Measurements from ENCODE around the gene CABP7.

CABP7 gene

GRCh38 chr22:29758959-29759358, 39.2 kb downstream of the CABP7 start:
- Histone ChIP-seq H4K20me1 (ENCODE audit: insufficient read depth, low read length) (0 out of 2 replicates have a peak, but pooled peaks cover 3% of the 10 kb centered on the region), H3K9me3 (ENCODE audit: insufficient read depth, low read length, severe bottlenecking) (no peaks in the 10 kb centered on the region), H3K9ac (ENCODE audit: low read depth, low read length) (no peak overlapping the region), H3K4me1 (ENCODE audit: insufficient read depth, low read length) (peaks cover 2% of the 10 kb centered on the region), H3K27me3 (ENCODE audit: insufficient read depth, low read length, poor library complexity) (no peaks in the 10 kb centered on the region), H3K27ac (ENCODE audit: low read length) (no peak overlapping the region), H3K36me3 (ENCODE audit: insufficient read depth, low read length) (no peaks in the 10 kb centered on the region), H3K79me2 (ENCODE audit: insufficient read depth, low read length) (0 out of 2 replicates have a peak, but pooled peaks cover 6% of the 10 kb centered on the region), H3K4me3 (ENCODE audit: low read depth in 1 of 2, low read length in 2 of 2) (no peak overlapping the region), H3K4me2 (ENCODE audit: insufficient read depth, low read length) (no peak overlapping the region), H2AFZ (ENCODE audit: low read depth, low read length) (no peak overlapping the region)
- TF ChIP-seq EZH2 (IDR thresholded peaks at IDR 0.05; ENCODE audit: borderline replicate concordance, low read depth, low read length, severe bottlenecking) = no peak
- TF ChIP-seq CTCF (IDR thresholded peaks at IDR 0.05; ENCODE audit: borderline replicate concordance, extremely low read depth, low read length, poor library complexity, severe bottlenecking) = no peak
- DNase-seq (no peak), ATAC-seq (ENCODE audit: insufficient read depth, low read depth) (no peak)

- Histone ChIP-seq H2AFZ (ENCODE audit: low read depth, low read length) (no peak overlapping the region), H3K4me2 (ENCODE audit: insufficient read depth, low read length) (no peak overlapping the region), H4K20me1 (ENCODE audit: insufficient read depth, low read length) (no peaks in the 10 kb centered on the region), H3K36me3 (ENCODE audit: insufficient read depth, low read length) (peaks cover under 1% of the 10 kb centered on the region; the same call in 1 of the 2 replicates), H3K27me3 (ENCODE audit: insufficient read depth, low read length, poor library complexity) (no peaks in the 10 kb centered on the region), H3K27ac (ENCODE audit: low read length) (no peak overlapping the region), H3K4me3 (ENCODE audit: low read depth in 1 of 2, low read length in 2 of 2) (no peak overlapping the region), H3K9me3 (ENCODE audit: insufficient read depth, low read length, severe bottlenecking) (no peaks in the 10 kb centered on the region), H3K4me1 (ENCODE audit: insufficient read depth, low read length) (peaks cover 27% of the 10 kb centered on the region), H3K79me2 (ENCODE audit: insufficient read depth, low read length) (peaks cover 32% of the 10 kb centered on the region), H3K9ac (ENCODE audit: low read depth, low read length) (no peak overlapping the region)
- no peak for ATAC-seq (ENCODE audit: insufficient read depth, low read depth)
- DNase-seq = no peak
- TF ChIP-seq CTCF (IDR thresholded peaks at IDR 0.05; ENCODE audit: borderline replicate concordance, extremely low read depth, low read length, poor library complexity, severe bottlenecking) = no peak
- no peak for TF ChIP-seq EZH2 (IDR thresholded peaks at IDR 0.05; ENCODE audit: borderline replicate concordance, low read depth, low read length, severe bottlenecking)
Measured at GRCh38 chr22:29762263-29762662, 42.5 kb downstream of the CABP7 start.

- peak overlapping the region; percentile 88 to 91 for H3K4me3 ChIP-seq (ENCODE audit: low read depth in 1 of 2, low read length in 2 of 2)
- H3K9ac ChIP-seq (ENCODE audit: low read depth, low read length) = peak overlapping the region; percentile 79
- no peaks in the 10 kb centered on the region for H3K27me3 ChIP-seq (ENCODE audit: insufficient read depth, low read length, poor library complexity)
- no peak for TF ChIP-seq CTCF (IDR thresholded peaks at IDR 0.05; ENCODE audit: borderline replicate concordance, extremely low read depth, low read length, poor library complexity, severe bottlenecking)
- TF ChIP-seq EZH2 (IDR thresholded peaks at IDR 0.05; ENCODE audit: borderline replicate concordance, low read depth, low read length, severe bottlenecking) = no peak
- H2AFZ ChIP-seq (ENCODE audit: low read depth, low read length) = peak overlapping the region; percentile 99
- H3K36me3 ChIP-seq (ENCODE audit: insufficient read depth, low read length) = peaks cover 20% of the 10 kb centered on the region
- ATAC-seq (ENCODE audit: insufficient read depth, low read depth) (peak; percentile 27), DNase-seq (peak; percentile 46)
- peaks cover 39% of the 10 kb centered on the region for H3K4me1 ChIP-seq (ENCODE audit: insufficient read depth, low read length)
- H3K27ac ChIP-seq (ENCODE audit: low read length) = peak overlapping the region; percentile 93
- H3K4me2 ChIP-seq (ENCODE audit: insufficient read depth, low read length) = peak overlapping the region; percentile 84
- H3K79me2 ChIP-seq (ENCODE audit: insufficient read depth, low read length) = peaks cover 49% of the 10 kb centered on the region
- peaks cover 6% of the 10 kb centered on the region; the same call in 1 of the 2 replicates for H4K20me1 ChIP-seq (ENCODE audit: insufficient read depth, low read length)
- H3K9me3 ChIP-seq (ENCODE audit: insufficient read depth, low read length, severe bottlenecking) = no peaks in the 10 kb centered on the region
Measured at GRCh38 chr22:29765905-29766631, 46.3 kb downstream of the CABP7 start.
